GM23338 (cell line): ENCODE data around the gene RGS16. TPM values are rescaled to one million over a fixed set of nuclear protein-coding genes. Genes with fewer than 3 reads are reported as not detected.

Experiments used
- ATAC-seq: fragments of 200-7000 bp; cut with Tn5 transposase; 3 replicates; pipeline ENCODE4 v1.9.1; 2020
- DNase-seq: peaks from one replicate; pipeline ENCODE4 v3.0.0-alpha.2; 2015; ENCODE audit warnings: low spot score
- H2AFZ ChIP-seq: fragments of 200-600 bp; sonication (generic); 2 replicates; pipeline ENCODE4 v1.8.0; 2016; ENCODE audit warnings: antibody characterized with exemption, mild to moderate bottlenecking, moderate library complexity
- H3F3A ChIP-seq: fragments of 200-600 bp; sonication (generic); replicated peaks from 2 replicates; pipeline ENCODE4 v1.8.0; 2017; ENCODE audit warnings: antibody characterized with exemption, mixed run types, low read depth
- H3K27ac ChIP-seq: fragments of 200-600 bp; sonication (generic); 2 replicates; pipeline ENCODE4 v1.6.1; 2016; ENCODE audit warnings: low read depth
- H3K27me3 ChIP-seq: fragments of 200-600 bp; sonication (generic); 2 replicates; pipeline ENCODE4 v1.8.0; 2016; ENCODE audit warnings: mild to moderate bottlenecking, mixed run types, moderate library complexity; ENCODE audit not compliant: insufficient read depth
- H3K36me3 ChIP-seq: fragments of 200-600 bp; sonication (generic); 2 replicates; pipeline ENCODE4 v1.8.0; 2016; ENCODE audit warnings: mild to moderate bottlenecking; ENCODE audit not compliant: insufficient read depth
- H3K4me1 ChIP-seq: fragments of 200-600 bp; sonication (generic); 2 replicates; pipeline ENCODE4 v1.8.0; 2016; ENCODE audit warnings: mild to moderate bottlenecking, moderate library complexity; ENCODE audit not compliant: insufficient read depth
- H3K4me2 ChIP-seq: fragments of 200-600 bp; sonication (generic); 2 replicates; pipeline ENCODE4 v1.7.1; 2017; ENCODE audit warnings: mixed run types
- H3K4me3 ChIP-seq: fragments of 200-600 bp; sonication (generic); 2 replicates; pipeline ENCODE4 v1.6.1; 2016; ENCODE audit warnings: mixed run types
- H3K79me2 ChIP-seq: fragments of 200-600 bp; sonication (generic); replicated peaks from 2 replicates; pipeline ENCODE4 v1.8.0; 2017; ENCODE audit warnings: mild to moderate bottlenecking; ENCODE audit not compliant: insufficient read depth
- H3K9me2 ChIP-seq: fragments of 200-600 bp; sonication (generic); 2 replicates; pipeline ENCODE4 v1.8.0; 2017; ENCODE audit not compliant: insufficient read depth
- H4K20me1 ChIP-seq: fragments of 200-600 bp; sonication (generic); replicated peaks from 2 replicates; pipeline ENCODE4 v1.8.0; 2017; ENCODE audit warnings: mild to moderate bottlenecking; ENCODE audit not compliant: insufficient read depth
- H3K27ac Mint-ChIP-seq: 2 replicates; pipeline ENCODE4 v1.8.0; 2020; ENCODE audit warnings: inconsistent platforms, mild to moderate bottlenecking, moderate library complexity, mixed read lengths
- H3K27me3 Mint-ChIP-seq: 3 replicates; pipeline ENCODE4 v1.8.0; 2022; ENCODE audit warnings: low read depth, mild to moderate bottlenecking, moderate library complexity, mixed read lengths, inconsistent platforms; ENCODE audit not compliant: insufficient read depth, poor library complexity
- H3K36me3 Mint-ChIP-seq: 3 replicates; pipeline ENCODE4 v1.8.0; 2021; ENCODE audit warnings: low read depth, mild to moderate bottlenecking, inconsistent platforms, moderate library complexity, mixed read lengths
- H3K4me1 Mint-ChIP-seq: 3 replicates; pipeline ENCODE4 v1.8.0; 2020; ENCODE audit warnings: mild to moderate bottlenecking, inconsistent platforms, mixed read lengths
- H3K4me3 Mint-ChIP-seq: 3 replicates; pipeline ENCODE4 v1.8.0; 2021; ENCODE audit warnings: moderate library complexity, mild to moderate bottlenecking, inconsistent platforms, mixed read lengths
- H3K9me3 Mint-ChIP-seq: 3 replicates; pipeline ENCODE4 v1.8.0; 2020; ENCODE audit warnings: moderate library complexity, mild to moderate bottlenecking, inconsistent platforms, mixed read lengths
- CREB1 ChIP-seq: fragments of 250-450 bp; sonication (Bioruptor Pico); IDR thresholded peaks from 2 replicates; pipeline ENCODE4 v1.5.0; 2020; ENCODE audit warnings: low read depth, mild to moderate bottlenecking, moderate library complexity
- EZH2 ChIP-seq: fragments of 200-600 bp; sonication (generic); IDR thresholded peaks from one replicate; pipeline ENCODE4 v1.8.0; 2017; ENCODE audit warnings: antibody characterized with exemption, mild to moderate bottlenecking, low read depth; ENCODE audit not compliant: unreplicated experiment
- NANOG ChIP-seq: IDR thresholded peaks from 2 replicates; pipeline ENCODE4 v1.6.1; 2016; ENCODE audit warnings: antibody characterized with exemption, borderline replicate concordance
- POLR2AphosphoS5 ChIP-seq: IDR thresholded peaks from 2 replicates; pipeline ENCODE4 v1.6.1; 2016; ENCODE audit warnings: antibody characterized with exemption, low read depth
- STAT1 ChIP-seq: IDR thresholded peaks from one replicate; pipeline ENCODE4 v1.6.1; 2016; ENCODE audit warnings: antibody characterized with exemption; ENCODE audit not compliant: unreplicated experiment
- ZNF114 ChIP-seq: fragments of 250-450 bp; sonication (Bioruptor Pico); IDR thresholded peaks from 2 replicates; pipeline ENCODE4 v1.5.0; 2020; ENCODE audit warnings: mild to moderate bottlenecking, moderate library complexity
- ZNF331 ChIP-seq: fragments of 250-450 bp; sonication (Bioruptor Pico); IDR thresholded peaks from 2 replicates; pipeline ENCODE4 v1.5.0; 2020; ENCODE audit warnings: low read depth, mild to moderate bottlenecking, moderate library complexity
- polyA plus RNA-seq: library from polyadenylated mRNA; unstranded; fragments of >200 nt; fragmentation: Nextera tagmentation; extraction: Ambion mirVana; gene quantifications from 2 replicates; pipeline ENCODE4 v1.2.1, GENCODE V29; 2016
- total RNA-seq: library from RNA; depleted of rRNA; stranded (reverse); fragments of >200 nt; shearing (Covaris generic); gene quantifications from 2 replicates; pipeline ENCODE4 v1.2.3, GENCODE V29; 2014
- TF ChIP-seq, protein P1 (sequence below), 2 experiments: fragments of 200-600 bp in 1 of 2; sonication (generic) in 1 of 2; conservative IDR thresholded peaks; 2 replicates each; pipeline versions ENCODE4 v1.5.1 to v1.6.1; 2016 to 2017; ENCODE audit warnings: antibody characterized with exemption in 2 of 2, low read depth in 2 of 2, mild to moderate bottlenecking in 2 of 2, moderate library complexity in 1 of 2
- TF ChIP-seq, protein P2 (sequence below): IDR thresholded peaks from 2 replicates; pipeline ENCODE4 v1.6.1; 2016; ENCODE audit warnings: antibody characterized with exemption

RGS16 gene
- total and polyA plus RNA-seq, 2 experiments from 2014 or later: 15.4 to 31.6 TPM

DNA sequence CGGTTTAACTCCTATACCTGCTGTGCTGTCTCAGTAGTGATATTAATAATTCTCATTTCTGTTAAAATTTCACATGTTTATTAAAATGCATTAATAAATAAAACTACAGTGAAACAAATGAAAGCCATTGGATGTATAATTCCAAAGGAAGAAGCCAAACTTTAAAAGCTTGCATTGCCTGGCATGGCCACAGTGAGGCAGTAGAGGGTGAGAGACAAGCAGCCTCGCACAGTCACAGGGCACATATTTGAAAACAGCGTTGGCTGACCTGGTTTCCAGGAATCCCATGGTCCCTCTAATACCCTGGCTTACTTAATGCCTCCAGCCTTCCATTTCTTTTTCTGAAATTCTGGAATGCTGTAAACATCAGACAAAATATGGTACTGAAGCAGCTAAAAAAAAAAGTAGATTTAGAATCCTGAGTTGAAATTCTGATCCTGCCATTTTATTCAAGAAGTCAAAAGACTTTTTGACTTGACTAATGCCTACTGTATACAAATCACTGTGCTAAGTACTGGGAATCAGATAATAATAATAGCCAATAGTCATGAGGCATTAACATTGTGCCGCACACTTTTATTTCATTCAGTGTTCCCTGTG, 8.4 kb downstream of the RGS16 start:
- H3K4me1 Mint-ChIP-seq: peaks cover 4% of the 10 kb centered on the region
- Histone ChIP-seq H3K27ac (no peak overlapping the region), H3F3A (0 out of 2 replicates have a peak, but pooled peaks cover 3% of the 10 kb centered on the region), H3K4me1 (no peaks in the 10 kb centered on the region), H3K79me2 (peaks cover under 1% of the 10 kb centered on the region; the same call in 1 of the 2 replicates), H3K4me2 (no peak overlapping the region), H3K27me3 (no peaks in the 10 kb centered on the region), H2AFZ (no peak overlapping the region), H3K9me2 (no peaks in the 10 kb centered on the region), H3K4me3 (no peak overlapping the region), H4K20me1 (peaks cover 6% of the 10 kb centered on the region; the same call in 1 of the 2 replicates), H3K36me3 (peaks cover 14% of the 10 kb centered on the region)
- no peaks in the 10 kb centered on the region for H3K9me3 Mint-ChIP-seq
- no peaks in the 10 kb centered on the region for H3K27me3 Mint-ChIP-seq
- no peaks in the 10 kb centered on the region for H3K36me3 Mint-ChIP-seq
- no peak overlapping the region for H3K27ac Mint-ChIP-seq
- ATAC-seq (peak; percentile 69), DNase-seq (peak; percentile 86)
- TF ChIP-seq, protein P1, sequence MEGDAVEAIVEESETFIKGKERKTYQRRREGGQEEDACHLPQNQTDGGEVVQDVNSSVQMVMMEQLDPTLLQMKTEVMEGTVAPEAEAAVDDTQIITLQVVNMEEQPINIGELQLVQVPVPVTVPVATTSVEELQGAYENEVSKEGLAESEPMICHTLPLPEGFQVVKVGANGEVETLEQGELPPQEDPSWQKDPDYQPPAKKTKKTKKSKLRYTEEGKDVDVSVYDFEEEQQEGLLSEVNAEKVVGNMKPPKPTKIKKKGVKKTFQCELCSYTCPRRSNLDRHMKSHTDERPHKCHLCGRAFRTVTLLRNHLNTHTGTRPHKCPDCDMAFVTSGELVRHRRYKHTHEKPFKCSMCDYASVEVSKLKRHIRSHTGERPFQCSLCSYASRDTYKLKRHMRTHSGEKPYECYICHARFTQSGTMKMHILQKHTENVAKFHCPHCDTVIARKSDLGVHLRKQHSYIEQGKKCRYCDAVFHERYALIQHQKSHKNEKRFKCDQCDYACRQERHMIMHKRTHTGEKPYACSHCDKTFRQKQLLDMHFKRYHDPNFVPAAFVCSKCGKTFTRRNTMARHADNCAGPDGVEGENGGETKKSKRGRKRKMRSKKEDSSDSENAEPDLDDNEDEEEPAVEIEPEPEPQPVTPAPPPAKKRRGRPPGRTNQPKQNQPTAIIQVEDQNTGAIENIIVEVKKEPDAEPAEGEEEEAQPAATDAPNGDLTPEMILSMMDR (conservative IDR thresholded peaks at IDR 0.05; ENCODE audit: low read depth in 2 of 2): peak; percentile 93 to 96
- no peak for TF ChIP-seq ZNF331
- no peak for TF ChIP-seq ZNF114
- no peak overlapping the region for H3K4me3 Mint-ChIP-seq

DNA sequence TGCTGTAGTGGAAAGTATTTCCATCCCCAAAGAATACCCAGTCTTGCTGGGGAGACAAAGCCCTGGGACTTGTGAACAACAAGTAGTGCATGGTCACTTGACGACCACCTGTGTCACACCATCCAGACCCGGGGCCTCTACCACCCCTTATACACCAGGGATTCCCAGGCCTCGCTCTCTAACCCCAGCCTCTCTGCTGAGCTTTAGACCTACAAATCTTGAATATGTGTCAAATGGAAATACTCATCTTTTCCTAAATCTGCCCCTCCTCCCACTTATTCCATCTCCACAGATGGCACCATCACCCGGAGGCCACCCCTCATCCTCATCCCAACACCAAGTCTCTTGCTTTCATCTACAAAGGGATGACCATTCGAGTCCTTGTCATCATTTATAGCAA, 14.3 kb downstream of the RGS16 start:
- no peaks in the 10 kb centered on the region for H3K27me3 ChIP-seq
- H3K36me3 Mint-ChIP-seq: no peaks in the 10 kb centered on the region; the same call in 1 of the 3 replicates
- DNase-seq (no peak), ATAC-seq (no peak)
- TF ChIP-seq, protein P2, sequence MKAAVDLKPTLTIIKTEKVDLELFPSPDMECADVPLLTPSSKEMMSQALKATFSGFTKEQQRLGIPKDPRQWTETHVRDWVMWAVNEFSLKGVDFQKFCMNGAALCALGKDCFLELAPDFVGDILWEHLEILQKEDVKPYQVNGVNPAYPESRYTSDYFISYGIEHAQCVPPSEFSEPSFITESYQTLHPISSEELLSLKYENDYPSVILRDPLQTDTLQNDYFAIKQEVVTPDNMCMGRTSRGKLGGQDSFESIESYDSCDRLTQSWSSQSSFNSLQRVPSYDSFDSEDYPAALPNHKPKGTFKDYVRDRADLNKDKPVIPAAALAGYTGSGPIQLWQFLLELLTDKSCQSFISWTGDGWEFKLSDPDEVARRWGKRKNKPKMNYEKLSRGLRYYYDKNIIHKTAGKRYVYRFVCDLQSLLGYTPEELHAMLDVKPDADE: no peak
- TF ChIP-seq EZH2 (no peak), POLR2AphosphoS5 (no peak)
- no peak overlapping the region for H3K4me3 ChIP-seq
- H3F3A ChIP-seq: no peaks in the 10 kb centered on the region
- H3K27ac ChIP-seq: no peak overlapping the region
- peaks cover 7% of the 10 kb centered on the region for H3K27me3 Mint-ChIP-seq
- peaks cover 13% of the 10 kb centered on the region for H3K4me1 ChIP-seq
- peak overlapping the region; percentile 94 for H2AFZ ChIP-seq
- no peaks in the 10 kb centered on the region for H3K9me3 Mint-ChIP-seq
- no peak overlapping the region for H3K4me2 ChIP-seq
- H3K4me1 Mint-ChIP-seq: peaks cover 13% of the 10 kb centered on the region
- H3K9me2 ChIP-seq: no peaks in the 10 kb centered on the region; the same call in 1 of the 2 replicates
- H3K4me3 Mint-ChIP-seq: no peak overlapping the region; the same call in 2 of the 3 replicates
- no peaks in the 10 kb centered on the region for H3K36me3 ChIP-seq
- no peaks in the 10 kb centered on the region for H3K79me2 ChIP-seq
- H4K20me1 ChIP-seq: no peaks in the 10 kb centered on the region
- no peak overlapping the region for H3K27ac Mint-ChIP-seq

DNA sequence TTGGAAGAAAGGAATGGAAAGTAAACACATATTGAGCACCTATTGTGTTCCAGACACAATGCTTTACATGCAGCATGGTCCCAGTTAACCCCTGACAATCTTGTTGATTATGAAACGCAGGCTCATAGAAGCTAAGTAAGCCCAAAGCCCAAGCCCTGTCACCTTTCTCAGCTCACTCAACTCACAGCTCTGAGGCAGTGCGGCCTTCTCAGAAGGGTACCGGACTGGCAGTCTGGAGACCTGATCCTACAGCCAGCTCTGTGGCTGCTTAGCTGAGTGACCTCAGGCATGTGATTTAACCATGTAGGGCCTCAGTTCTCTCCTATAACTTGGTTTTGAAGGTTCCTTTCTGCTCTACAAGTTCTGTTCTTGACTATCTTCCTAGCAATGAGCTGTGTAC, 14.7 kb downstream of the RGS16 start:
- Histone ChIP-seq H3F3A (no peaks in the 10 kb centered on the region), H3K4me3 (peak overlapping the region; percentile 44; the same call in 1 of the 2 replicates), H3K36me3 (no peaks in the 10 kb centered on the region), H3K27ac (no peak overlapping the region), H4K20me1 (no peaks in the 10 kb centered on the region), H2AFZ (peak overlapping the region; percentile 94), H3K27me3 (no peaks in the 10 kb centered on the region), H3K4me2 (peak overlapping the region; percentile 50; the same call in 1 of the 2 replicates), H3K9me2 (no peaks in the 10 kb centered on the region; the same call in 1 of the 2 replicates), H3K4me1 (peaks cover 13% of the 10 kb centered on the region), H3K79me2 (no peaks in the 10 kb centered on the region)
- DNase-seq (no peak), ATAC-seq (peak; percentile 31)
- Mint-ChIP-seq H3K27ac (no peak overlapping the region), H3K9me3 (no peaks in the 10 kb centered on the region), H3K4me1 (peaks cover 13% of the 10 kb centered on the region), H3K4me3 (peak overlapping the region; percentile 73; the same call in 1 of the 3 replicates), H3K36me3 (no peaks in the 10 kb centered on the region; the same call in 1 of the 3 replicates), H3K27me3 (peaks cover 7% of the 10 kb centered on the region)
- TF ChIP-seq, protein P2: no peak
- TF ChIP-seq ZNF331 (no peak), CREB1 (CRISPR knock-in tag) (no peak), STAT1 (no peak), NANOG (no peak), EZH2 (no peak)
- TF ChIP-seq, protein P1 (conservative IDR thresholded peaks at IDR 0.05; ENCODE audit: low read depth in 2 of 2): no peak
